Epithelial cell of proximal tubule (primary cell): Measurements from ENCODE around the gene WDPCP. TPM values are rescaled to one million over a fixed set of nuclear protein-coding genes. Genes with fewer than 3 reads are reported as not detected.

Experiments used
- DNase-seq: peaks from one replicate; pipeline ENCODE4 v3.0.0-alpha.2; 2011; ENCODE audit warnings: low read depth
- H3K4me3 ChIP-seq: 2 replicates; pipeline ENCODE4 v1.5.1; 2011; ENCODE audit warnings: low read depth, mild to moderate bottlenecking, low read length
- CTCF ChIP-seq: conservative IDR thresholded peaks from 2 replicates; pipeline ENCODE4 v1.5.1; 2012; ENCODE audit warnings: low read depth, mild to moderate bottlenecking, low read length
- total RNA-seq: library from RNA; depleted of rRNA; stranded (reverse); fragments of >200 nt; gene quantifications from 2 replicates; pipeline ENCODE4 v1.2.3, GENCODE V29; 2015

WDPCP gene
- total RNA-seq, 1 donor from 2014 or later = 1.6 TPM

- no peak for DNase-seq
- TF ChIP-seq CTCF = no peak
- no peak overlapping the region for H3K4me3 ChIP-seq
These were observed 122.6 kb downstream of the WDPCP start for GRCh38 chr2:63465633-63466032.

- H3K4me3 ChIP-seq = no peak overlapping the region
- no peak for TF ChIP-seq CTCF
- DNase-seq = no peak
These were observed 125.1 kb downstream of the WDPCP start for GRCh38 chr2:63463142-63463541.

- TF ChIP-seq CTCF = no peak
- no peak overlapping the region for H3K4me3 ChIP-seq
- DNase-seq = no peak
These were observed 141.6 kb downstream of the WDPCP start for GRCh38 chr2:63446658-63447057.

- no peak for TF ChIP-seq CTCF
- H3K4me3 ChIP-seq = no peak overlapping the region
- DNase-seq = no peak
These were observed 143.6 kb downstream of the WDPCP start for GRCh38 chr2:63444565-63445288.

- DNase-seq = no peak
- no peak overlapping the region for H3K4me3 ChIP-seq
- TF ChIP-seq CTCF = no peak
These were observed 147.7 kb downstream of the WDPCP start for GRCh38 chr2:63440612-63441011.

- DNase-seq = no peak
- H3K4me3 ChIP-seq = no peak overlapping the region
- no peak for TF ChIP-seq CTCF
These were observed 150.1 kb downstream of the WDPCP start for GRCh38 chr2:63438181-63438580.

- H3K4me3 ChIP-seq = no peak overlapping the region
- no peak for DNase-seq
- TF ChIP-seq CTCF = no peak
These were observed 151.8 kb downstream of the WDPCP start for GRCh38 chr2:63436488-63436887.
